Measurements from ENCODE around the gene CIART.
"Not testable (repeated sequence)": the region's sequence is repeated elsewhere in the genome, so short reads cannot be mapped to it uniquely, and the experiment has no call there.

CIART gene

GRCh38 chr1:150311762-150312161, 29.4 kb downstream of the CIART start:
- no peak for DNase-seq

- not testable (repeated sequence) for DNase-seq
Measured at GRCh38 chr1:150314691-150315090, 32.3 kb downstream of the CIART start.

- DNase-seq: no peak
Measured at GRCh38 chr1:150320667-150320978, 38.3 kb downstream of the CIART start.

GRCh38 chr1:150321826-150322166, 39.4 kb downstream of the CIART start:
- no peak for DNase-seq

- DNase-seq: no peak
Measured at GRCh38 chr1:150322310-150322709, 40.0 kb downstream of the CIART start.

GRCh38 chr1:150332651-150333290, 50.4 kb downstream of the CIART start:
- no peak for DNase-seq

Measured in activated effector memory CD4-positive, alpha-beta T cell treated with Interleukin-2 at 50 U/mL for 16 hours (primary cell).